HG02763 (cell line): ENCODE measurements around the gene EFHC2.

Source experiments
- ATAC-seq: cut with Tn5 transposase; IDR thresholded peaks from one replicate; pipeline ENCODE4 v1.9.1; 2021; ENCODE audit warnings: mild to moderate bottlenecking, moderate library complexity; ENCODE audit not compliant: unreplicated experiment

The EFHC2 gene

DNA sequence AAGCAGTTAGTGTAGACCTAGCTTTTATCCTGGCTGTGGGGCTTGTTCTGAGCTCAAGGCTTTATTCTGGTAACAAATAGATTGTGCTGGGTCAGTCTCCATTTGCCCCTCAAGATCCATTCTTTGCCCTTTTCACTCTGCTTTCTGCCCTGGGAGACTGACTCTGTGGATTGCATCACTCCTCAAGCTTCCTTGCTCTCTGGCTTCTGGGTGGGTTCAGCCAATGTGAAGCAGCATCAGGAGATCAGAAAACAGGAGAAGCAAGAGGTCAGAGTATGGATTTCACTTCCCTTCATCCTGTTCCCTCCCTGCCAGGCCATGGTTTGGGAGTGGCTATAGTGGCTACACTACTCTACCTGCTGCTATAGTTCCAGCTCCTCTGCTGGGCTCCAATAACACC is 186.2 kb downstream of the EFHC2 start:
- ATAC-seq: no peak

DNA sequence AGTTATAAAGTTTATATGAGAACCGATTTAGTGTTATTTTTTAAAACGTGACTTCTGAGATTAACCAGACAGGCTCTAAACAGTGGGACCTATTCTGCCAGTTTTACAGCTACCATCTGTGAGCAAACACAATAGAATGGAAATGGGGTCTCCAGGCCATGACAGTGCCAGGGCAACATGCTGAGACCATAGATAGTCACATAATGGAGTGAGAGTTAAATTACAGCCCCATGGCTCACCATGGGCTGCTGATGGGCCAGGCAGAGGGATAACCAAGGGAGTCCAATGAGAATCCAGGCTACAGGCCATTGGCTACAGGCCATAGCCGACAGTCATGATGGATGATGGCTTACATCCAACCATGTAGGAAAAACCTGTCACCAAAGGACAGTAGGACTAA is 186.7 kb downstream of the EFHC2 start:
- no peak for ATAC-seq

GRCh38 chrX:44155126-44155525 is 188.3 kb downstream of the EFHC2 start:
- no peak for ATAC-seq

DNA sequence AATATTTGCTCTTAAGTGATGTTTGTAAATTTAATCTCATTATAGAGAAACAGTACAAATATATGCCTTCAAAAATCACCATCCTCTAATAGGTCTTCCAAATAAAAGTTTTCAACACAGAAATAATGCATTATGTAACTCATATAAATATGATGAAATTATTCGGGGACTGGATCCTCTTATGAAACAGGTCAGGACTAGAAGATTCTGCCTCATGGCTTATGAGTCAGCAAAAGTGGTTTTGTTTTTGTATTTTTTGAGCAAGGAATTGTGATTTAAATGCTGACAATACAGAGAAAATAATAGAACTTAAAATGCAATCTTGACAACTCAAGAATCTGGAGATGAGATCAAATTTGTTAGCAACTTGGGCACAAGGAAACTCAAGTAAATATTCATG is 190.6 kb downstream of the EFHC2 start:
- ATAC-seq: no peak

- ATAC-seq: no peak
Observed at GRCh38 chrX:44147130-44147529, 196.3 kb downstream of the EFHC2 start.

DNA sequence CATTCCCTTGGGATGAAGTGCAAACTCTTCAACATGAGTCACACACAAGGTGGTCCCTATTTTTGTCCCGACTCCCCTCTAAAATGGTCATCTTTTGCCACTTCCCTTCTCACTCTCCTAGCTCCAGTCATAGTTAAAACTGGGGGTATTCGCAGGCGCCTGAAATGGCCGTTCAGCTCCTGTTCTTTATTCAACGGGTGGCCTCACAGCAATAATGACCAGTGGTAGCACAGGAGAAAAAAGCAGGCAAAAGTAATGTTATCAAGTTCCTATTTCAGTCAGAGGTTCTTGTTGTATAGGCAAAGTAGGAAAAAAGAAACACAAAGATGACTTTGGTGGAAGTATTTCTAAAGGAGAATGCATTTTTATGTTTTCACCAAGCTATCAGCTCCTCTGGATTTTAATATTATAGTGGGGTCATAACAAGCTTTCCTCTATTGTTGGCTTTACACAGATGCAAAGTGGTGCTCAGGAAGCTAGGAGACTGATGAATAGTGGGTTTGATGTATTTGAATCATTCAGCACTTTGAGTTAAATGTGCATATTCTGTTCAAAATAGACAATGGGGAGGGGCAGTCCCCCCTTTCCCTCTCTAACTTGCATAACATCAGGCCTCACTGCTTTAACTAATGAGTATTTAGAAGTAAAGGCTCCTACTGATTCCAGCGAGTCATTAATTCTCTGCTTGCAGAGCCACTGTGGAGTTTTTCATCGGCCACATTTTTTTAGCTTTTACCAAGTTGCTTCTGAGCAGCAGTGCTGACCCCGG is 199.1 kb downstream of the EFHC2 start:
- no peak for ATAC-seq

GRCh38 chrX:44143061-44143602 is 200.3 kb downstream of the EFHC2 start:
- no peak for ATAC-seq

DNA sequence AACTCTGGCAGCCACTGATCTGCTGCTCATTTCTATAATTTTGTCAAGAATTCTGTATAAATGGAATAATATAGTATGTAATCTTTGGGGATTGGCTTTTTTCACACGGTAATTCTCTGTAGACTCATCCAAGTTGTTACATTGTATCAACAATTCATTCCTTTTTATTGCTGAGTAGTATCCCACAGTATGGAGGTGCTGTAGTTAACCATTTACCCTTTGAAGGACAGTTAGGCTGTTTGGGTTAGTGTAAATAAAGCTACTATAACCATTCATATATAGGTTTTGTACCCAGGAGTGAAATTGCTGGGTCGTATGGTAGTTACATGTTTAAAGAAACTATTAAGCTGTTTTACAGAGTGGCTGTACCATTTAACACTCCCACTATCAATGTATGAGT is 213.3 kb downstream of the EFHC2 start:
- no peak for ATAC-seq

- ATAC-seq: no peak
Observed at GRCh38 chrX:44113337-44113736, 230.1 kb downstream of the EFHC2 start.

DNA sequence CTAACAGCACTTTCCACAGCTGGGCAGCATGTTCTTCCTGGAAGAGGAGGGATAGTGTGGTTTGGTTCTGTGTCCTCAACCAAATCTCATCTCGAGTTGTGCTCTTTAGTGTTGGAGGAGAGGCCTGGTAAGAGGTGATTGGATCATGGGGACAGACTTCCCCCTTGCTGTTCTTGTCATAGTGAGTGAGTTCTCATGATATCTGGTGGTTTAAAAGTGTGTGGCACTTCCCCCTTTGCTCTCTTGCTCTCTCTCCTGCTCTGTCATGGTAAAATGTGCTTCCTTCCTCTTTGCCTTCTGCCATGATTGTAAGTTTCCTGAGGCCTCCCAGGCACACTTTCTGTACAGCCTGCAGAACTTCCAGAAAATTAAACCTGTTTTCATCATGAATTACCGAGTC is 236.6 kb downstream of the EFHC2 start:
- no peak for ATAC-seq

GRCh38 chrX:44105228-44105913 is 238.1 kb downstream of the EFHC2 start:
- ATAC-seq: no peak

DNA sequence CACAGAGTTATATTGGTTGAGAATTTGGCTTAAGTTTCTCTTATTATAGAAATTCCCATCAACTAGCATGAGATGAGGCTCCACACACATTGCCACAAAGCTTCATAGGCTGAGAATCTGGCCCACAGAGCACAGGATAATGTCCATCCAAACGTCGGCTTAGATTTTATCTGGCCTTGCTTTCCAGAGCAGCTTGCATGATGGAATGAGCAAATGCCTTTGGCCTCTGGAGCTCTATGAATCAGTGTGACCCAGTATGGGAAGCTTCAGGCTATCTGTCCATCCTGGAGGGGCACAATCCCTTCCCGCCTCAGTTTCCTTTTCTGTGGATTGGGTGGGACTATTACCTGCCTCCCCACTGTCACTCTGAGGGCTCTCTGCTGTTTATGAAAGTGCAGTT is 238.8 kb downstream of the EFHC2 start:
- no peak for ATAC-seq

- ATAC-seq: no peak
Observed at GRCh38 chrX:44101281-44101680, 242.2 kb downstream of the EFHC2 start.

DNA sequence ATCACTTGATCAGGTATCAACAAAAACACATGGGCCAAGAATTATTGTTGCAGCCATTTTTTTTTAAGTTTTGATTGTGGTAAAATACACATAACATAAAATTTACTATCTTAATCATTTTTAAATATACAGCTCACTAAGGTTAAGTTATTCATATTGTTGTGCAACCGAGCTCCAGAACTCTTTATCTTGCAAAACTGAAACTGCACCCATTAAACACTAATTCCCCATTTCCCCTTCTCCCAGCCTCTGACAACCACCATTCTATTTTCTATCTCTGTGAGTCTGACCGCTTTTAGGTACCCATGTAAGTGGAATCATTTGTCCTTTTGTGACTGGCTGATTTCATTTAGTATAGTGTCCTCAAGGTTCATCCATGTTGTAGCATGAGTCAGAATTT is 244.1 kb downstream of the EFHC2 start:
- no peak for ATAC-seq
